ENCODE results near the gene PCK1. TPM values are rescaled to one million over a fixed set of nuclear protein-coding genes. Genes with fewer than 3 reads are reported as not detected.

Gene PCK1
- total and polyA plus RNA-seq, 2 of the 13 experiments (the other 11 are each of a cell fraction or from before 2014, with no cell fraction given) = 6.5 to 12.6 TPM

GRCh38 chr20:57589728-57590484 lies 29.0 kb downstream of the PCK1 start (continued):
- TF ChIP-seq, protein P1, sequence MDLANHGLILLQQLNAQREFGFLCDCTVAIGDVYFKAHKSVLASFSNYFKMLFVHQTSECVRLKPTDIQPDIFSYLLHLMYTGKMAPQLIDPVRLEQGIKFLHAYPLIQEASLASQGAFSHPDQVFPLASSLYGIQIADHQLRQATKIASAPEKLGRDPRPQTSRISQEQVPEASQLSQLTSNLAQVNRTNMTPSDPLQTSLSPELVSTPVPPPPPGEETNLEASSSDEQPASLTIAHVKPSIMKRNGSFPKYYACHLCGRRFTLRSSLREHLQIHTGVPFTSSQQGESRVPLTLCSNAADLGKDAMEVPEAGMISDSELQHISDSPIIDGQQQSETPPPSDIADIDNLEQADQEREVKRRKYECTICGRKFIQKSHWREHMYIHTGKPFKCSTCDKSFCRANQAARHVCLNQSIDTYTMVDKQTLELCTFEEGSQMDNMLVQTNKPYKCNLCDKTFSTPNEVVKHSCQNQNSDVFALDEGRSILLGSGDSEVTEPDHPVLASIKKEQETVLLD (CRISPR knock-in tag; IDR thresholded peaks at IDR 0.05; ENCODE audit: low read depth) = no peak
- TF ChIP-seq TARDBP (CRISPR knock-in tag; IDR thresholded peaks at IDR 0.05) = peak; percentile 87
- TF ChIP-seq, protein P2, sequence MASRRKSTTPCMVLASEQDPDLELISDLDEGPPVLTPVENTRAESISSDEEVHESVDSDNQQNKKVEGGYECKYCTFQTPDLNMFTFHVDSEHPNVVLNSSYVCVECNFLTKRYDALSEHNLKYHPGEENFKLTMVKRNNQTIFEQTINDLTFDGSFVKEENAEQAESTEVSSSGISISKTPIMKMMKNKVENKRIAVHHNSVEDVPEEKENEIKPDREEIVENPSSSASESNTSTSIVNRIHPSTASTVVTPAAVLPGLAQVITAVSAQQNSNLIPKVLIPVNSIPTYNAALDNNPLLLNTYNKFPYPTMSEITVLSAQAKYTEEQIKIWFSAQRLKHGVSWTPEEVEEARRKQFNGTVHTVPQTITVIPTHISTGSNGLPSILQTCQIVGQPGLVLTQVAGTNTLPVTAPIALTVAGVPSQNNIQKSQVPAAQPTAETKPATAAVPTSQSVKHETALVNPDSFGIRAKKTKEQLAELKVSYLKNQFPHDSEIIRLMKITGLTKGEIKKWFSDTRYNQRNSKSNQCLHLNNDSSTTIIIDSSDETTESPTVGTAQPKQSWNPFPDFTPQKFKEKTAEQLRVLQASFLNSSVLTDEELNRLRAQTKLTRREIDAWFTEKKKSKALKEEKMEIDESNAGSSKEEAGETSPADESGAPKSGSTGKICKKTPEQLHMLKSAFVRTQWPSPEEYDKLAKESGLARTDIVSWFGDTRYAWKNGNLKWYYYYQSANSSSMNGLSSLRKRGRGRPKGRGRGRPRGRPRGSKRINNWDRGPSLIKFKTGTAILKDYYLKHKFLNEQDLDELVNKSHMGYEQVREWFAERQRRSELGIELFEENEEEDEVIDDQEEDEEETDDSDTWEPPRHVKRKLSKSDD (CRISPR knock-in tag; IDR thresholded peaks at IDR 0.05; ENCODE audit: low read depth) = 0 out of 2 replicates have a peak, but pooled peaks have one; percentile 25
- TF ChIP-seq NPAS2 (CRISPR knock-in tag; IDR thresholded peaks at IDR 0.05; ENCODE audit: borderline replicate concordance) = no peak
- peak; percentile 72; the same call in 1 of the 2 replicates for TF ChIP-seq ZSCAN5A (CRISPR knock-in tag; IDR thresholded peaks at IDR 0.05; ENCODE audit: borderline replicate concordance)
- no peak for TF ChIP-seq ZC3H13 (CRISPR knock-in tag; IDR thresholded peaks at IDR 0.05)
- TF ChIP-seq ZNF704 (CRISPR knock-in tag; IDR thresholded peaks at IDR 0.05; ENCODE audit: borderline replicate concordance) = no peak
- TF ChIP-seq, protein P3, sequence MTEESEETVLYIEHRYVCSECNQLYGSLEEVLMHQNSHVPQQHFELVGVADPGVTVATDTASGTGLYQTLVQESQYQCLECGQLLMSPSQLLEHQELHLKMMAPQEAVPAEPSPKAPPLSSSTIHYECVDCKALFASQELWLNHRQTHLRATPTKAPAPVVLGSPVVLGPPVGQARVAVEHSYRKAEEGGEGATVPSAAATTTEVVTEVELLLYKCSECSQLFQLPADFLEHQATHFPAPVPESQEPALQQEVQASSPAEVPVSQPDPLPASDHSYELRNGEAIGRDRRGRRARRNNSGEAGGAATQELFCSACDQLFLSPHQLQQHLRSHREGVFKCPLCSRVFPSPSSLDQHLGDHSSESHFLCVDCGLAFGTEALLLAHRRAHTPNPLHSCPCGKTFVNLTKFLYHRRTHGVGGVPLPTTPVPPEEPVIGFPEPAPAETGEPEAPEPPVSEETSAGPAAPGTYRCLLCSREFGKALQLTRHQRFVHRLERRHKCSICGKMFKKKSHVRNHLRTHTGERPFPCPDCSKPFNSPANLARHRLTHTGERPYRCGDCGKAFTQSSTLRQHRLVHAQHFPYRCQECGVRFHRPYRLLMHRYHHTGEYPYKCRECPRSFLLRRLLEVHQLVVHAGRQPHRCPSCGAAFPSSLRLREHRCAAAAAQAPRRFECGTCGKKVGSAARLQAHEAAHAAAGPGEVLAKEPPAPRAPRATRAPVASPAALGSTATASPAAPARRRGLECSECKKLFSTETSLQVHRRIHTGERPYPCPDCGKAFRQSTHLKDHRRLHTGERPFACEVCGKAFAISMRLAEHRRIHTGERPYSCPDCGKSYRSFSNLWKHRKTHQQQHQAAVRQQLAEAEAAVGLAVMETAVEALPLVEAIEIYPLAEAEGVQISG (CRISPR knock-in tag; IDR thresholded peaks at IDR 0.05) = no peak; the same call in 1 of the 2 replicates
- TF ChIP-seq HNRNPL (IDR thresholded peaks at IDR 0.05; ENCODE audit: low read depth, low read length) = peak; percentile 14; the same call in 1 of the 2 replicates
- TF ChIP-seq ZNF205 (CRISPR knock-in tag; IDR thresholded peaks at IDR 0.05) = peak; percentile 84
- no peak for TF ChIP-seq CENPX (CRISPR knock-in tag; IDR thresholded peaks at IDR 0.05)
- no peak for TF ChIP-seq PRDM15 (CRISPR knock-in tag; IDR thresholded peaks at IDR 0.05)
- TF ChIP-seq MATR3 (CRISPR knock-in tag; IDR thresholded peaks at IDR 0.05) = no peak
- TF ChIP-seq CHD4 (IDR thresholded peaks at IDR 0.05; ENCODE audit: borderline replicate concordance, low read length) = peak; percentile 49; the same call in 1 of the 2 replicates
